ENCODE data around the gene PDGFC. TPM values are rescaled to one million over a fixed set of nuclear protein-coding genes. Genes with fewer than 3 reads are reported as not detected.

PDGFC gene
- total and polyA plus RNA-seq, 2 of the 13 experiments (the other 11 are each of a cell fraction or from before 2014, with no cell fraction given): 4.6 to 9.1 TPM

GRCh38 chr4:156966836-156967235, 4.8 kb downstream of the PDGFC start (continued):
- TF ChIP-seq EED (CRISPR knock-in tag; IDR thresholded peaks at IDR 0.05) (no peak), ZNF350 (CRISPR knock-in tag; IDR thresholded peaks at IDR 0.05; ENCODE audit: borderline replicate concordance, low read depth) (no peak), SCMH1 (CRISPR knock-in tag; IDR thresholded peaks at IDR 0.05; ENCODE audit: borderline replicate concordance) (no peak), IKZF5 (CRISPR knock-in tag; IDR thresholded peaks at IDR 0.05) (no peak)

- 91% methylated on average over 3 of the region's 3 CpGs for WGBS (ENCODE audit: low lambda C conversion rate)
- CTCF ChIA-PET (ENCODE audit: low intra/inter-chr PET ratio, low total read pairs): no interaction called here
- POLR2A ChIA-PET: no interaction called here
- no peak for DNase-seq (ENCODE audit: low spot score)
- in situ Hi-C loops (cut with HindIII; ENCODE audit: extremely low pct_ligation_motif_present, low pct_unique_long_range_greater_than_20kb) (loop anchor here (25.0 kb wide), 1 partner anchor 1074 kb away; no protein-coding TSS in a partner anchor), intact Hi-C loops (cut with micrococcal nuclease; ENCODE audit: unreplicated experiment) (loop anchor here (10.0 kb wide), 1 partner anchor 279 kb away; no protein-coding TSS in a partner anchor)
- FAIRE-seq: no peak
- no peaks in the 10 kb centered on the region for H3K36me3 ChIP-seq (replicated peaks in 1 of 2; ENCODE audit: control insufficient read depth in 1 of 2, insufficient read depth in 2 of 2, low read length in 2 of 2)
- no peaks in the 10 kb centered on the region for H3K27me3 ChIP-seq (ENCODE audit: control insufficient read depth in 1 of 2, insufficient read depth in 2 of 2, low read length in 2 of 2)
- H3K9me3 ChIP-seq (ENCODE audit: low read length): no peaks in the 10 kb centered on the region
- no peak overlapping the region for H3K4me3 ChIP-seq (replicated peaks in 1 of 3; ENCODE audit: insufficient read depth in 1 of 3, low read depth in 2 of 3, low read length in 3 of 3)
- peaks cover 43% of the 10 kb centered on the region for H3K4me1 ChIP-seq (ENCODE audit: insufficient read depth, low read length)
- TF ChIP-seq ZFAT (CRISPR knock-in tag; conservative IDR thresholded peaks at IDR 0.05) (no peak), PITX1 (CRISPR knock-in tag; IDR thresholded peaks at IDR 0.05) (no peak), PRMT3 (CRISPR knock-in tag; IDR thresholded peaks at IDR 0.05; ENCODE audit: borderline replicate concordance, low read depth) (no peak), NFE2 (CRISPR knock-in tag; IDR thresholded peaks at IDR 0.05) (no peak), ARNTL (CRISPR knock-in tag; IDR thresholded peaks at IDR 0.05) (no peak), KMT2B (CRISPR knock-in tag; IDR thresholded peaks at IDR 0.05) (no peak), ATF5 (CRISPR knock-in tag; IDR thresholded peaks at IDR 0.05; ENCODE audit: low read depth) (no peak), ZNF839 (CRISPR knock-in tag; IDR thresholded peaks at IDR 0.05; ENCODE audit: borderline replicate concordance) (no peak), ZNF382 (CRISPR knock-in tag; IDR thresholded peaks at IDR 0.05; ENCODE audit: borderline replicate concordance) (no peak)
- H3K79me2 ChIP-seq (ENCODE audit: insufficient read depth, low read length): peaks cover 12% of the 10 kb centered on the region
- BruUV-seq (replicated peaks): no TSS peak
- H3K27ac ChIP-seq (ENCODE audit: extremely low read length, insufficient read depth, low read length): no peak overlapping the region
- H3K9ac ChIP-seq (ENCODE audit: insufficient read depth, low read depth, low read length): no peak overlapping the region
- no peak for ATAC-seq
- no peaks in the 10 kb centered on the region for H4K20me1 ChIP-seq (ENCODE audit: insufficient read depth, low read length)
- no peak overlapping the region for H3K4me2 ChIP-seq (ENCODE audit: low read depth, low read length)
- H2AFZ ChIP-seq (ENCODE audit: low read length): no peak overlapping the region
Observed at GRCh38 chr4:156963419-156963818, 8.2 kb downstream of the PDGFC start.

Measured in HepG2 (cell line).